ENCODE data around the gene HYOU1. TPM values are rescaled to one million over a fixed set of nuclear protein-coding genes. Genes with fewer than 3 reads are reported as not detected.

Gene HYOU1, protein sequence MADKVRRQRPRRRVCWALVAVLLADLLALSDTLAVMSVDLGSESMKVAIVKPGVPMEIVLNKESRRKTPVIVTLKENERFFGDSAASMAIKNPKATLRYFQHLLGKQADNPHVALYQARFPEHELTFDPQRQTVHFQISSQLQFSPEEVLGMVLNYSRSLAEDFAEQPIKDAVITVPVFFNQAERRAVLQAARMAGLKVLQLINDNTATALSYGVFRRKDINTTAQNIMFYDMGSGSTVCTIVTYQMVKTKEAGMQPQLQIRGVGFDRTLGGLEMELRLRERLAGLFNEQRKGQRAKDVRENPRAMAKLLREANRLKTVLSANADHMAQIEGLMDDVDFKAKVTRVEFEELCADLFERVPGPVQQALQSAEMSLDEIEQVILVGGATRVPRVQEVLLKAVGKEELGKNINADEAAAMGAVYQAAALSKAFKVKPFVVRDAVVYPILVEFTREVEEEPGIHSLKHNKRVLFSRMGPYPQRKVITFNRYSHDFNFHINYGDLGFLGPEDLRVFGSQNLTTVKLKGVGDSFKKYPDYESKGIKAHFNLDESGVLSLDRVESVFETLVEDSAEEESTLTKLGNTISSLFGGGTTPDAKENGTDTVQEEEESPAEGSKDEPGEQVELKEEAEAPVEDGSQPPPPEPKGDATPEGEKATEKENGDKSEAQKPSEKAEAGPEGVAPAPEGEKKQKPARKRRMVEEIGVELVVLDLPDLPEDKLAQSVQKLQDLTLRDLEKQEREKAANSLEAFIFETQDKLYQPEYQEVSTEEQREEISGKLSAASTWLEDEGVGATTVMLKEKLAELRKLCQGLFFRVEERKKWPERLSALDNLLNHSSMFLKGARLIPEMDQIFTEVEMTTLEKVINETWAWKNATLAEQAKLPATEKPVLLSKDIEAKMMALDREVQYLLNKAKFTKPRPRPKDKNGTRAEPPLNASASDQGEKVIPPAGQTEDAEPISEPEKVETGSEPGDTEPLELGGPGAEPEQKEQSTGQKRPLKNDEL
- total RNA-seq (ENCODE audit: low replicate concordance) = 73.9 and 160 TPM in 2 replicates

DNA sequence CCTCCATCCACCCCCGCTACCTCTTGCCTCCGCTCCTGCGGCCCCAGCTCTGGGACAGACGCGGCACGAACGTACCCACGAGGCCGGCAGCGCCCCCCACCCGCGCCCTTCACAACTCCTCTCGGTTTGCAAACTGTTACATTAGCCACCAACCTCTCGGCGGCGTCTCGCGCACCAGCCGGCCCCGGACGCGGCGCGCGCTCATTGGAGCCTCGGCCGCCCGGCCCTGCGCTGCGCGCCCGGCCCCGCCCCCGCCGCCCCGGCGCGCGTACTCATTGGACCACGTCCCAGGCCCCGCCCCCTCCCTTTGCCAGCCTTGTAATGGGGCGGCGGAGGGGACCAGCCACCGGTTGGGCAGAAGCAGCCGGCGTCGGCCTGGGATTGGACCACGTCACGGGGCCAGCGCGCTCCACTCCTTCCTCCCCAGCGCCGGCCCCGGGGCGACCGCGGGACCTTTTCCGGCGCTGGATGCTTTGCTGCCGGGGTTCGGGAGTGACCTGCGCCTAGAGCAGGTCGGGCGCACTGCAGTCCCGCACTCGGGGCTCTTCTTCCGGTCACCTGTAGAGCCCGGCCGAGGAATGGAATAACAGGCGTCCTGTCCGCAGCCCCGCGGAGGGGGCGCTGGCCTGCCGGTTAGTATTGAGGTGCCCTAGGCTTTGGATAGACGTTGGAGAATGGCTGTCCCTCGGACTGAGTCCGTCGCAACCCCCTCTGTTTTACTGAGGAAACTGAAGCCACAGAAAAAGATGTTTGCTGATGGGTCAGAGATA, at the start of gene HYOU1:
TSS of gene HYOU1 (minus strand) at position 206 of the 770 bp plus-strand sequence. CDS start 1,045 bp downstream, outside the sequence.

DNA sequence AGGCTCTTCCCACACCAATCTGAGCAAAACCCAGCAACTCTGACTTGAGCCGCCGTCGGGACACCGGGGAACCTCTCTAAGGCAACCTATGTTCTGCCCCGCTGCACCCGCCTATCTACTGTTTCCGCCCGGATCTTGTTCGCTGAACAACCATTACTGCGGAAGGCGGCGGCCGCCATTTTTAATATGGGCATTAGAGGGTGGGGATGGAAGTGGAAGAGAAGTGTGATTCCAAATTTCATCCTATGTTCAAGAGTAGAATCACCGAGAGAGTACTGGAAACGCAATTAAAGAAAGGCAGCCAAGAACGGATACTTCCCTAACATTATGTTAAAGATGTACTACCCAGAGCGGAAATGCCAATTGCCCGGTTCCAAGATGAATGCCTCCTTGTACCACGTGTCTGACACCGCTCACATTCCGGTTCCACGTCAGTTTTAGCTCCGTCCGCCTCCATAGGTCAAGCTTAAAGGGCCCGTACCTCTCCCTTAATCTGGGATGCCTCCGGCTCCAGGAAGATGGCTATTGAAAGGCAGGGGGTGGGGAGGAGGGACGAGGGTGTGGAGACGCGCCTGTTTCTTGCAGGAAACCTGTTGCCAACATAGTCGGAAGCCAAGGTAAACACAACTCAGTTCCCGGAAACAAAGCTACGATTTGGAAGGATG, 44.9 kb upstream of the HYOU1 start, which contains the start of gene DPAGT1:
TSS of gene DPAGT1 (minus strand) at position 95 of the 665 bp plus-strand sequence. CDS start 198 bp downstream, outside the sequence.

DNA sequence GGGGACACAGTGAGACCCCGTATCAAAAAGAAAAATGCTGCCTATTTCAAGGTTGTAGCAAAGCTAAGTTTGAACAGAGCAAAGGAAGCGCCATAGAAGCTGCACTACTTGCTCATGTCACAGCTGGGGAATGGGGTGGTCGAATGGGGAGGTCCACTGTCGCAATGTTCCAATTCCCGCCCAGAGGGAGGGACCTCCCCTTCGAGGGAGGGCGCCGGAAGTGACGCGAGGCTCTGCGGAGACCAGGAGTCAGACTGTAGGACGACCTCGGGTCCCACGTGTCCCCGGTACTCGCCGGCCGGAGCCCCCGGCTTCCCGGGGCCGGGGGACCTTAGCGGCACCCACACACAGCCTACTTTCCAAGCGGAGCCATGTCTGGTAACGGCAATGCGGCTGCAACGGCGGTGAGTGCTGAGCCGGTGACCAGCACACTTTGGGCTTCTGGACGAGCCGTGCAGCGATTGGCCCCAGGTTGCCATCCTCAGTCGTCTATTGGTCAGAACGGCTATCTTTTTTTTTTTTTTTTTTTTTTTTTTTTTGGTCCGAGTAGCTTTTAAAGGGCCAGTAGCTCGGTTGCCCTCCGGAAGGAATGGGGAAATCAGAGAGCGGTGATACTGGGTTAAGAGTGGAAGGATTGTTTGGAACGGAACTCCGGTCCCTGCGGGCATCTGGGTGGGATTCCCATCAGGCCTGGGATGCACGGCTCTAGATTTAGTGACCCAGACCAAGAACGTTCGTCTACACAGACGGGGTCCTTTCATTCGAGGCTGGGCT, 27.8 kb upstream of the HYOU1 start, which contains the start of gene HMBS:
TSS of gene HMBS (plus strand) at position 219 of the 774 bp plus-strand sequence. CDS start at position 372, 153 bp downstream.

DNA sequence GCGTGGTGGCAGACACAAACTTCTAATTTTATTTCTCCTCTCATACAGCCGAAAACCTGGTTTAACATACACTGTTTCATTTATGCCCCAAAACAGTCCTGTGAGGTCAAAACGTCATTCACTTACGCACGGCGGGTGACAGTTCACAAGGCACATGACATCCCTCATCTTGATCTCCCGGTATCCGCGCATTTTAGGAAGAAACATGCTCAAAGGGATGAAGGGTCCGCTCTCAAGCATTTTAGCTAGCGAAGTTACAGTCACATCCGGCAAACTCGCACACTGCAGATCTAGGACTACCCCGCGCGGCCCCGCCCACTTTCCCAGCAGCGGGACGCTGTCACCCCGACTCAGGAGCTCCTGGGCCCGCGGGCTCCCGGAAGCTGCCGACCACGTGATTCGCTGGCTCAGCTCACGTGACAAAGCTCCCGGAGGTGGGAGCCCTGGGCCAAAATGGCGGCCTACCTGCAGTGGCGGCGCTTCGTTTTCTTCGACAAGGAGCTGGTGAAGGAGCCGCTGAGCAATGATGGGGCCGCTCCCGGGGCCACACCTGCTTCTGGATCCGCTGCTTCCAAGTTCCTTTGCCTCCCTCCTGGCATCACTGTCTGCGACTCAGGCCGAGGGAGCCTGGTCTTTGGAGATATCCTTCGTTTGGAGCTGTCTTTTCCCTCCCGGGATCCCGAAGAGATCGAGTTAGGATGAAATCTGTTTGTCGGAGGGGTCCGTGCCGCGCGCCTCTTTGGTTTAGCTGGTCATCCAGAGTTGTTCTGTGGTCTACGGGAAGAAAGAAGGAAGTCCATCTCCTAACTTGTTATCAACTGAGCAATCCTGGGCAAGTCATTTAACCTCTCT, 10.6 kb upstream of the HYOU1 start, which contains the start of gene VPS11:
TSS of gene VPS11 (plus strand) at position 448 of the 852 bp plus-strand sequence. CDS start at position 454, 6 bp downstream.

DNA sequence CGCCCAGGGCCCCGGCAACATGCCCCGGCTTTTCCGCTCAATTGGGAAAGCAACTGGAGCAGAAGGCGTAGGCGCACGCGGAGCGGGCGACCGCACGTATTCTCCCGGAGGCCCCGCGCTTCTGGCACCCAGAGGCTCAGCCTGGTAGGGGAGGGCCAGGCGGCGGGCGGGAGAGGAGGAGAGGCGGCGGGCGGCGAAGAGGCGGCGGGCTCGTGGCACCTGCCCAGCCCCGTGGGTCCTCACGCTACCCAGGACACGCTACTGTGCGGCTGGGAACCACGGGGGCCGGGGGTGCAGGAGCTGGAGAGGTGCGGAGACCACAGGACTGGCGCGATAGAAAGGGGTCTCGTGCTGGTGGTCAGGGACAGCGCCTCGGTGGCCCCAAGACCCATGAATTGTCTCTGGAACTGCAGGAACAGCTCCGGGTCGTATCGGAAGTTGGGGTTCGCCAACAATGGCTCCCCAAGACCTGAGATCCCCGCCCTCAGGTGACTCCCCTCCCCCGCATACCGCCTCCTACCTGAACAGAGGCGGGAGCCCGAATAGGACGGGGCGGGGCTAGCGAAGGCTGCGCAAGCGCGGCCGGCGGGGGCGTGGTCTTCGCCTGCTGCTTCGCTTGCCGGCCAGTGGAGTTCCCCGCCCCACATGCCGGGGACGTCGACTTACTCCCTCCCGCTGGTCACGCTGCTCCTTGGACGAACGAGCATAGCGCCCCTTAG, 26.5 kb downstream of the HYOU1 start, which contains the start of gene SLC37A4:
TSS of gene SLC37A4 (minus strand) at position 549 of the 719 bp plus-strand sequence.

DNA sequence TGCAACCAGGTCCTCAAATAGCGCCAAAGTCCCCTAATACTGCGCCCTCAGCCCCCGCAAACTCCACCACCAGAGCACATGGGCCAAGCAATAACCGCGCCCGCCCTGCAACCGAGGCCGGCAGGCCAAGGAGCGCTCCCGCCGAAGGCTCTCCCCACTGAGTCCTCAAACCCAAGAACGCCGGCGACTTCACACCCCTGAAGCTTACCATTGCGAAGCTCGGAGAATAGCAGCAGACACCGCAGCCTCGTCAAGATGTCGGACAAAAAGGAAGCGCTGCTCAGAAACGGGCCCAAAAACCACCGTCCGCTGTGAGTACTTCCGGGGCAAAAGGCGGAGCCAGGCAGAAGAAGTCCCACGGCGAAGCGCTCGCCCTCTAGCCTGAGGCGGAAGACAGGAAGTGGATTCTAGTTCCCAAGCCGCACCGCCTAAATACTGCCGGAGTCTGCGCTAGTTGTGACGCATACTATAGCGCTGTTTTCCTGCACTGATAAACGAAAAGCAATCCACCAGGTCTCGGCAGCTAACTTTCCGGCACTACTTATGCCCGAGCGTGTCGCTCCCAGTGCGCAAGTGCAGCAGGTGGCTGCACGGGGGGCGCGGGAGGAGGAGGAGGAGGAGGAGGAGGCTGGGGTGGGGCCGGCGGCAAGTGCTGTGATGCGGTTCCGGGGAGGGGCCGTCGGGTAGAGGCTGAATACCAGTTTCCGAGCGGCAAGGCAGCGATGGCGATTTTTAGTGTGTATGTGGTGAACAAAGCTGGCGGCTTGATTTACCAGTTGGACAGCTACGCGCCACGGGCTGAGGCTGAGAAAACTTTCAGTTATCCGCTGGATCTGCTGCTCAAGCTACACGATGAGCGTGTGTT, 38.7 kb downstream of the HYOU1 start, which contains the start of the genes RPS25 and TRAPPC4:
TSS of gene RPS25 (minus strand) at position 270 of the 865 bp plus-strand sequence. CDS start at position 211, 59 bp downstream.
TSS of gene TRAPPC4 (plus strand) at position 693 of the 865 bp plus-strand sequence. CDS start at position 723, 30 bp downstream.

DNA sequence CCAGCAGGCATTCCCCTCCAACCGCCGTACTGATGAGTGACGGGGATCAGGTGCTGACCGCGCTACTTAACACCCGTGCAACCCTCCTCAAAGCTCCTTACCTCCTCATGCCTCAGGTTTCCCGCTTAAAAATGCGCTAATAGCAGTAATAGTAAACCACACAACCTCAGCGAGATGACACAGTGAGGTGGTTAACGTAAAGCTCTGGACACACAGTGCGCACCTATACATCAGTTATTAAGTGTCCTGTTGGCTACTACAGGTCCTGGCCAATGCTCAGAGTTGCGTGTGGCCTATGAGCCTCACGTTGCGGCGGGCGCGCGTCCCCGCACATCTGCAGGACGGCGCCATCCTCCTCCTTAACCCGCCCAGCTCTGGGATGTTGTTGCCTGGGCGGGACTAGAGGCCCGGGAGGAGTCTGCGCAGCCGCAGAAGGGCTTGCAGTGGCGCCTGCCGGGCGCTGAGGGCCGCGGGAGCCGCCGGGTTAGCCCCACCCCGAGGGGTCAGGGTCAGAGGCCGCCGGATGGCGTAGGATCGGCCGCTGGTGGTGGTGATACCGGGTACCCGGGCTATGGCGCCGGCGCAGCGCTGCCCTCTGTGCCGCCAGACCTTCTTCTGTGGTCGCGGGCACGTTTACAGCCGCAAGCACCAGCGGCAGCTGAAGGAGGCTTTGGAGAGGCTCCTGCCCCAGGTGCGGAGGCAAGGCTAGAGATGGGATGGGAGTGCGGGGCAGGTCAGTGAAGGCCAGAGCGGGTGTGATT, 59.2 kb downstream of the HYOU1 start, which contains the start of gene CENATAC:
TSS of gene CENATAC (plus strand) at position 512 of the 761 bp plus-strand sequence. CDS start at position 572, 60 bp downstream.

Other genes with a start within 250 kb of the HYOU1 start
- not detected in 2 replicates for gene CXCR5, start 173.3 kb downstream of the HYOU1 start, total RNA-seq (ENCODE audit: low replicate concordance)
- 3.7 and 19.3 TPM in 2 replicates for gene BCL9L, start 131.3 kb downstream of the HYOU1 start, total RNA-seq (ENCODE audit: low replicate concordance)
- not detected in 2 replicates for gene UPK2, start 100.9 kb downstream of the HYOU1 start, total RNA-seq (ENCODE audit: low replicate concordance)
- gene FOXR1, start 85.4 kb downstream of the HYOU1 start, total RNA-seq (ENCODE audit: low replicate concordance) = not detected in 2 replicates
- gene CENATAC, start 59.1 kb downstream of the HYOU1 start, total RNA-seq (ENCODE audit: low replicate concordance) = 7.3 and 13.5 TPM in 2 replicates
- 338 and 761 TPM in 2 replicates for gene RPS25, start 38.9 kb downstream of the HYOU1 start, total RNA-seq (ENCODE audit: low replicate concordance)
- 114 and 129 TPM in 2 replicates for gene TRAPPC4, start 38.4 kb downstream of the HYOU1 start, total RNA-seq (ENCODE audit: low replicate concordance)
- 7.0 and 9.7 TPM in 2 replicates for gene SLC37A4, start 26.3 kb downstream of the HYOU1 start, total RNA-seq (ENCODE audit: low replicate concordance)
- 25.0 and 42.0 TPM in 2 replicates for gene VPS11, start 10.6 kb upstream of the HYOU1 start, total RNA-seq (ENCODE audit: low replicate concordance)
- 4.1 and 7.6 TPM in 2 replicates for gene HMBS, start 27.7 kb upstream of the HYOU1 start, total RNA-seq (ENCODE audit: low replicate concordance)
- gene DPAGT1, start 44.6 kb upstream of the HYOU1 start, total RNA-seq (ENCODE audit: low replicate concordance) = 9.8 and 19.9 TPM in 2 replicates
- gene C2CD2L, start 50.1 kb upstream of the HYOU1 start, total RNA-seq (ENCODE audit: low replicate concordance) = 1.1 and 4.4 TPM in 2 replicates
- 10.9 and 18.8 TPM in 2 replicates for gene HINFP, start 64.4 kb upstream of the HYOU1 start, total RNA-seq (ENCODE audit: low replicate concordance)
- under 0.01 and 0.15 TPM in 2 replicates for gene ABCG4, start 91.8 kb upstream of the HYOU1 start, total RNA-seq (ENCODE audit: low replicate concordance)
- gene NLRX1, start 111.5 kb upstream of the HYOU1 start, total RNA-seq (ENCODE audit: low replicate concordance) = 9.7 and 14.3 TPM in 2 replicates
- gene NHERF4, start 128.3 kb upstream of the HYOU1 start, total RNA-seq (ENCODE audit: low replicate concordance) = 0.35 TPM in 1 of 2 replicates, not detected in the other
- gene CBL, start 149.1 kb upstream of the HYOU1 start, total RNA-seq (ENCODE audit: low replicate concordance) = 2.5 and 3.9 TPM in 2 replicates

Measured in smooth muscle cell of the coronary artery (primary cell).